NCI-H146 (cell line): ENCODE data around the gene AP5Z1.
"Not testable (repeated sequence)": the region's sequence is repeated elsewhere in the genome, so short reads cannot be mapped to it uniquely, and the experiment has no call there.

Experiments
- DNase-seq: peaks from one replicate; lab custom pipeline; 2025; lab: John Stamatoyannopoulos, UW

Gene AP5Z1

DNA sequence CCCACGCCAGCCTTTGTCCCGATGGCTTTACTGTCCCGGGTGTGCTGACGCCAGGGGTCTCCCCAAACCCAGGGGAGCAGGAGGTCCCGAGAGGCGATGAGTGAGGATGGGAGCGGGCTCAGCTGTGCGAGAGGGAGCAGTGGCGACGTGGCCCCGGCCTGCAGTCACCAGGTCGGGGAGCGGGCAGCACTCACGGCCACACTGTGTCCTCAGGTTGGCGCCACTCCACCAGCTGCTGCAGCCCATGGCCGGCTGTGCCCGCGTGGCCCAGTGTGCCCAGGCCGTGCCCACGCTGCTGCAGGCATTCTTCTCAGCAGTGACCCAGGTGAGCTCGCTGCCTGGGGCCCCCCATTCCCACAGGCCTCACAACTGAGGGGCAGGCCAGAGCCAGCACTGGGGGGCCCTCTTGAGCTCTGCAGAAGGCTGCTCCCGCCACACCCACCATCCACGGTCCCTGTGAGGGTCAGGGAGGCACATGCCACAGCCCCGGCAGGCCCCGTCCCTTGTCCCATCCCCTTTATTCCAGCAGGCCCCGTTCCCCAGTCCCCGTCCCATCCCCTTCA, 13.3 kb downstream of the AP5Z1 start:
- DNase-seq = no peak

DNA sequence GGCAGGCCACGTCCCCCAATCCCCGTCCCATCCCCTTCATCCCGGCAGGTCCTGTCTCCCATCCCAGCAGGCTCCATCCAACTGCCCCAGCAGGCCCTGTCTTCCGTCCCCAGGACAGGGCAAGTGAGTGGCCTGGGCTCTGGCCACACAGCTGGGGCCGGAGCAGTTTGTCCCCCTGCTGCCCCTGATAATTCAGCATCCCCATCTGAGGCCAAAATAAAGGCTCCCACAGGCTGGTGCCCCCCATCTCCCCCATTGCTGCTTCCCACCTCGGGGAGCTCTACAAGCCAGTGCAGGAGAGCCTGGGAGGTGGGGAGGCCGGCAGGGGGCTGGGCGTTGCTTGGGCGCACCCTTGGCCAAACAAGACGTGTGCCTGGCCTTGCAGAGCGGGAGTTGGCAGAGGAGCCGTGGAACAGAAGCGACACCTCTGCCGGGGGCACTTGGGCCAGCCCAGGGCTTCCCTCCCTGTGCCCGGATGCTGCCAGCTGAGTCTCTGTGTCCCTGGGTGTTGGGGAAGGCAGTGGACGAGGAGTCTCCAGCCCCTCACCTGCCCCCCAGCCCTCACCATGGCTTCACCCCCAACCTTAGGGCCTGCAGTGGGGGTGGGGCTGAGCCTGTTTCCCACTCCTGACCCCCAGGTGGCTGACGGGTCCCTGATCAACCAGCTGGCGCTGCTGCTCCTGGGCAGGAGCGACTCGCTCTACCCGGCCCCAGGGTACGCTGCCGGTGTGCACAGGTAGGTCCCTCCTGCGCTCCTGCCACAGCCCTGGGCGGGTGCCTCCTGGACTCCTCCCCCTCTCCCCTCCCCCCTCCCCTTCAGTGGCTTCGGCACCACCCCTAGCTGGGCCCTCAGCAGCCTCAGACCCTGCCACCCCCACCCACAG, 14.0 kb downstream of the AP5Z1 start:
- no peak for DNase-seq

DNA sequence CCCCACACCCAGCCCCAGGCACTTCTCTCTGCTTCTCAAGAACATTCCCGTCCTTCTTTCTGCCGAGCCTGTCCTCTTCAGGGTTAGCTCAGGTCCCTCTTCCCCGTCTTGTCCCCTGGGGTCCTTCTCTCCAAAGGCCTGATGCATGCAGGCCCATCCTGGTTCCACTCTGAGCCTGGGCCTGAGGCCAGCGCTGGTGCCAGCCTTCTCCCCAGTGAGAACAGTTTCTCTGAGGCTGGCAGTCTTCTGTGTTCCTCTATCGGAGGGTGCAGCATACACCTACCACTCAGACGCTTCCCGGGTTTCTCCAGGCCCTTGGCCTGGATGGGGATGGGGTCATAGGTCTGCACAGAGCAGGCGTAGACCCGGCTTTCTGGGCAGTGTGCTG, 14.6 kb downstream of the AP5Z1 start:
- DNase-seq = no peak

DNA sequence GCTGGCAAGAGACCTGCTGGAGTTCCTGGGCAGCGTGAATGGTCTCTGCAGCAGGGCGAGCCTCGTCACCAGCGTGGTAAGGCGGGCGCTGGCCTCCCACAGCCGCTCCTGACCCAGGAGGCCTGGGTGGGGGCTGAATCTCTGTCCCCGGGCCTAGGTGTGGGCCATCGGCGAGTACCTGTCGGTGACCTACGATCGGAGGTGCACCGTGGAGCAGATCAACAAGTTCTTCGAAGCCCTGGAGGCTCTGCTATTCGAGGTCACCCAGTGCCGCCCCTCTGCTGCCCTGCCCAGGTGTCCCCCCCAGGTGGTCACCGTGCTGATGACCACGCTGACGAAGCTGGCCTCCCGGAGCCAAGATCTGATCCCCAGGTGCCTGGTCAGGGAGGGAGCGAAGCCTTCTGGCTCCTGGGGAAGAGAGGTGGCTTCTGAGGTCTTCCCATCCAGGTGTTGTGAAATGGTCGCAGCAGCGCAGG, 15.1 kb downstream of the AP5Z1 start:
- no peak for DNase-seq

DNA sequence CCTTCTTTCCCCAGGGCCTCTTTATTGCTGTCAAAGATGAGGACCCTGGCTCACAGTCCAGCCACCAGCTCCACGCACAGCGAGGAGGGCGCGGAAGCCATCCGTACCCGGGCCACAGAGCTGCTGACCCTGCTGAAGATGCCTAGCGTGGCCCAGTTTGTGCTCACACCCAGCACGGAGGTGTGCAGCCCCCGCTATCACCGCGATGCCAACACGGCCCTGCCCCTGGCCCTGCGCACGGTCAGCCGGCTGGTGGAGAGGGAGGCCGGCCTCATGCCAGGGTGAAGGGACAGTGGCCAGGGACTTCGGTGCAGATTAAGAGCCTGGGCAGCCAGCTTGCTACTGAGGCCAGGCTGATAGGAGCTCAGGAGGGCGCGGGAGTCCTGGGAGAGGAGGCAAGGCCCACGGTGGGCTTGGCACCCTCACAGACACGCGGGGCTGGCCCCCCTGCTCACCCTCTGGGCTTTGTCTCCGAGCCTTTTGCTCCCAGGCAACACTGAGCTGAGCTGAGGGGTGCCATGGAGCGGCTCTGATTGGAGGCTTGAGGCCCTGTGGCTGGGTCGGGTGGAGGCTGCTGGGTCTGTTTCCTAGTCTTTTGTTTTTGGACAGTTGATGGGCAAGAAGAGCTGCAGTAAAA, 15.8 kb downstream of the AP5Z1 start:
- DNase-seq = no peak

DNA sequence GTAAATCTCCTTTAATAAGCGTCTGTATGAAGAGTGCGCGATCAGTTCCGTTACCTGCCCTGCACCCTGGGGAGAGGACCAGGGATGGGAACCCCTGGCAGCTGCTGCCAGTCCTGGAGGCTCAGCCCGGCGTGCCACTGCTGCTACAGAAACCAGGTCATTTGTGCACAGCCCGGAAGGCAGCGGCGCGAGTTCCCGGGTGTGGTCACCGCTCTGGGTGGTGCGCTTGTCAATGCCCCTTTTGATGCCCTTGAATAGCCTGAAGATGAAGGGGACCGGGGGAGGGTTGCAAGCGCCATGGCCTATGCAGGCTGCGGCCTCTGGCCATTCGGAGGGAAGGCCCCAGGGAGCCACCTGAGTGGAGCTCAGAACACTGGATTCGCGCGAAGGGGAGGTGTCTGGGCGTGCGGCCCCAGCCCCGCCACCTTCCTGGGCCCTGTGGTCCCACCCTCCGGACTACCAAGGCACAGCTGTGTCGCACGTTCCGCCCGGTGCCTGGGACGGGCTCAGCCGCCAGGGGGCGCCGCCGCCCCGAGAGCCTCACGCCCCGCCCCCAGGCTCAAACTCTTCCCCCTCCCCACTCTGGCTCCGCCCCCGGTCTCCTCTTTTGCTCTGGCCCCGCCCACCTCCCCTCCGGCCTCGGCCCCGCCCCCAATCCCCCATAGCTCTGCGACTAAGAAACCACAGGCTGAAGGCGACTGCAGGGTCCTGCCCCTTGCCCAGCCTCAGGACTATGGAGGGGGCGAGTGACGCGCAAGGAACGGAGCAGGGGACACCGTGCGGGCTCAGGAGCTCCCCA, 16.5 kb downstream of the AP5Z1 start:
- DNase-seq = peak; percentile 66

DNA sequence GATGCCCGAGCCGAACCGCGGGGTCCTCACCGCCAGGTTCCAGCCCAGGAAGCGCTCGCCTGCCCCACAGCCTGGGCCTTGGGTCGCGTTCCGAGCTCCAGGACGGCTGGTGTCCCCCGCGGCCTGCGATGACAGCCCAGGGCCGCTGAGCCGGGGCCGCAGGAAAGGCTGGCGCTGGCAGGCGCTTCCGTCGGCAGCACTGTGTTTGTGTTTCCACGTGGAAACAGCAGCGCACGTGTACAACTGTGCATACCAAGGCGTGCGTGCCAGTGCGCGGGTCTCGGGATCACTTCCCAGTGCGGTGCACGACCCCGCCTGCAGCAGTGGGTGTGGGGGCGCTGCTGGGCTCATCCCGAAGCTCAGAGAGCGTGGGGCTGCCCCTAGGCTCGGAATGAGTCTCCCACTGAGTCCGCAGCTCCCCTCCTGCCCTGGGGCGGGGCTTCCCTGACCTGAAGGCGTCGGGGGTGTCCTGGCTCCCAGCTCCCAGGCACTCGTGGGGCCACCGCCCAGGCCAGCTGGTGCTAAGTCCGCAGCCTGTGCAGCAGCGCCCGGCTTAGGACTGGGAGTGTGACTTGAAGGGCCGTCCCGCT, 17.2 kb downstream of the AP5Z1 start:
- peak; percentile 56 for DNase-seq

DNA sequence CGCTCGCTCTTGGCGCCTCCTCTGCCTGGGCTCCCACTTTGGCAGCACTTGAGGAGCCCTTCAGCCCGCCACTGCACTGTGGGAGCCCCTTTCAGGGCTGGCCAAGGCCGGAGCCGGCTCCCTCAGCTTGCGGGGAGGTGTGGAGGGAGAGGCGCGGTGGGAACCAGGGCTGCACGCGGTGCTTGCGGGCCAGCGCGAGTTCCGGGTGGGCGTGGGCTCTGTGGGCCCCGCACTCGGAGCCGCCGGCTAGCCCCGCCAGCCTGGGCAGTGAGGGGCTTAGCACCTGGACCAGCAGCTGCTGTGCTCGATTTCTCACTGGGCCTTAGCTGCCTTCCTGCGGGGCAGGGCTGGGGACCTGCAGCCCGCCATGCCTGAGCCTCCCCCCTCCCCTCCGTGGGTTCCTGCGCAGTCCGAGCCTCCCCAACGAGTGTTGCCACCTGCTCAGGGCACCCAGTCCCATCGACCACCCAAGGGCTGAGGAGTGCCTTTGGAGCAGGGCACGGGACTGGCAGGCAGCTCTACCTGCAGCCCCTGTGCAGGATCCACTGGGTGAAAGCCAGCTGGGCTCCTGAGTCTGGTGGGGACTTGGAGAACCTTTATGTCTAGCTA, 18.1 kb downstream of the AP5Z1 start:
- not testable (repeated sequence) for DNase-seq

DNA sequence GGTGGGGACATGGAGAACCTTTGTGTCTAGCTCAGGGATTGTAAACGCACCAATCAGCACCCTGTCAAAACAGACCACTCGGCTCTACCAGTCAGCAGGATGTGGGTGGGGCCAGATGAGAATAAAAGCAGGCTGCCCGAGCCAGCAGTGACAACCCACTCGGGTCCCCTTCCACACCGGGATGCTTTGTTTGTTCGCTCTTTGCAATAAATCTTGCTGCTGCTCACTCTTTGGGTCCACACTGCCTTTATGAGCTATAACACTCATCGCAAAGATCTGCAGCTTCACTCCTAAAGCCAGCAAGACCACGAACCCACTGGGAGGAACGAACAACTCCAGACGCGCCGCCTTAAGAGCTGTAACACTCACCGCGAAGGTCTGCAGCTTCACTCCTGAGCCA, 18.7 kb downstream of the AP5Z1 start:
- not testable (repeated sequence) for DNase-seq

DNA sequence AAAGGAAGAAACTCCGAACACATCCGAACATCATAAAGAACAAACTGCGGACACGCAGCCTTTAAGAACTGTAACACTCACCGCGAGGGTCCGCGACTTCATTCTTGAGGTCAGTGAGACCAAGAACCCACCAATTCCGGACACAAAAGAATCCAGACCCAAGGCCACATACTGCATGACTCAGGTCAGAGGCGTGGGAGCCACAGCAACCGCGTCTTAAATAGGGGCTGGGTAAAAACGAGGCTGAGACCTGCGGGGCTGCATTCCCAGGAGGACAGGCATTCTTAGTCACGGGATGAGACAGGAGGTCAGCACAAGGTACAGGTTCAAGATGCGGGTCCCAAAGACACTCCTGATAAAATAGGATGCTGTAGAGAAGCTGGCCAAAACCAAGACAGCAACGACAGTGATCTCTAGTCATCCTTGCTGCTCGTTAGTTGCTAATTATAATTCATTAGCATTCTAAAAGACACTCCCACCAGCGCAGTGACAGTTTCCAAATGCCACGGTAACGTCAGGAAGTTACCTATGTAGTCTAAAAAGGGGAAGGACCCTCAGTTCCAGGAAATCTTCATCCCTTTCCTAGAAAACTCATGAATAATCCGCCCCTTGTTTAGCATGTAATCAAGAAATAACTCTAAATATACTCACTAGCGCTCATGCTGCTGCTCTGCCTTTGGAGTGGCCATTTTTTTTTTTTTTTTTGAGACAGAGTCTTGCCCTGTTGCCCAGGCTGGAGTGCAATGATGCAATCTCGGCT, 19.3 kb downstream of the AP5Z1 start:
- DNase-seq = no peak

DNA sequence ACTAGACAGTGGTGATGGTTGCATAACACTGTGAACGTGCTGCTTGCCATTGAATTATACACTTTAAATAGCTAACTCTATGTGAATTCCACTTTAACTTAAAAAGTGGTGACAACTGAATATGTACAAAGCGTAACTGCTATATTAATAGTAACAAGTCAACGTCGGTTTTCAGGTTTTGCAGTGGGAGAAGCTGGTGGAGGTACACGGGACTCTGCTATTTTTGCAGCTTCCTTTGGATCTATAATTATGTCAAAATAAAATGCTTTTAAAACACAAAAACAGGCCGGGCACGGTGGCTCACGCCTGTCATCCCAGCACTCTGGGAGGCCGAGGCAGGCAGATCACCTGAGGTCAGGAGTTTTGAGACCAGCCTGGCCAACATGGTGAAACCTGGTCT, 21.0 kb downstream of the AP5Z1 start:
- DNase-seq = no peak

DNA sequence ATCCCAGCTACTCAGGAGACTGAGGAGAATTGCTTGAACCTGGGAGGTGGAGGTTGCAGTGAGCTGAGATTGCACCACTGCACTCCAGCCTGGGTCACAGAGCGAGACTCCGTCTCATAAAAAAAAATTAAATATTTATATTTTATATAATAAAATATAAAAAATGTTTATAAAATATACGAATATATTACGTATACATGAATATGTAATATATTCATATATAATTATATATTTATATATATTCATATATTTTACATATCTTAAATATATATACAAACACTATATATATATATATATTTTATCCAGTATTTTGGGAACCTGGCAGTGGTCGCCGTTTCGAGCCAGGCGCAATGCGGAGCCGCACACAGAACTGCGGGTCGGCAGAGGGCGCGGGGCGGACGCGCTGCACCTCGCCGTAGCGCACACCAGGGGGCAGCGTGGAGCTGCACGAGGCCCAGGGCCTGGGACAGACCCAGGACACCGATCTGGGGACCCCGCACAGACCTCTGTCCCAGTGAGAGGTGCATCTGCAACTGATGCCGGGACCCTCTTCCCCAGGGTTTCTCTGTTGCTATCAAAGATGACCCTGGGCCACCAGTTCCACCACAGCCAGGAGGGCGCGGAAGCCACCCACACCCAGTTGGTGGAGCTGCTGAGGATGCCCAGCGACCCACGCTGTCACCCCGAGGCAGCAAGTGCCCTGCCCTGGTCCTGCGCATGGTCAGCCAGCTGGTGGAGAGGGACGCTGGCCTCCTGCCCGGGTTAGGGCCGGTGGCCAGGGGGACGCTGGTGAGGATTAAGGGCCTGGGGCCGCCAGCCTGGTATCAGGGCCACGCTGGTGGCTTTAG, 22.7 kb downstream of the AP5Z1 start:
- DNase-seq = no peak

DNA sequence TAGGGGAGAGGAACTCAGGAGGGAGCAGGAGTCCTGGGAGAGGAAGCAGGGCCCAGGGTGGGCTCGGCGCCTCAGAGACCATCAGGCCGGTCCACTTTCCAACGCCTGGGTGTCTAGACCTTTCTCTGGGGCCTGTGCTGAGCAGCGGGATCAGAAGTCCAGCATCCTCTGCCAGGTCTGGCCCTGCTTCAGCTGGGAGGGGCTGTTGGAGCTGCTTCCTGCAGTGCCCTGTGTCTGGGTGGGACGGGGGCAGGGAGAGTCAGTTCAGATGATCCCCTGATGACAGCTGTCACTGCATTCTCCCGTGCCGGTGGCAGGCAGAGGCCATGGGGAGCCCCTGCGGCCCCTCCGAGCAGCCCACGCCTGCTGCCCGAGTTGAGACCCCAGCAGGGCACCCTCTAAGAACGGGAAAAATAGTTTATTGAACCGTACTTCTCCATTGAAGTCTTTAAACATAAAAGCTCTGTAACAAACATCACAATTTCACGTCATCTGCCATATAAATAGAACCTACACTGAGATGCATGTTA, 23.3 kb downstream of the AP5Z1 start:
- no peak for DNase-seq

DNA sequence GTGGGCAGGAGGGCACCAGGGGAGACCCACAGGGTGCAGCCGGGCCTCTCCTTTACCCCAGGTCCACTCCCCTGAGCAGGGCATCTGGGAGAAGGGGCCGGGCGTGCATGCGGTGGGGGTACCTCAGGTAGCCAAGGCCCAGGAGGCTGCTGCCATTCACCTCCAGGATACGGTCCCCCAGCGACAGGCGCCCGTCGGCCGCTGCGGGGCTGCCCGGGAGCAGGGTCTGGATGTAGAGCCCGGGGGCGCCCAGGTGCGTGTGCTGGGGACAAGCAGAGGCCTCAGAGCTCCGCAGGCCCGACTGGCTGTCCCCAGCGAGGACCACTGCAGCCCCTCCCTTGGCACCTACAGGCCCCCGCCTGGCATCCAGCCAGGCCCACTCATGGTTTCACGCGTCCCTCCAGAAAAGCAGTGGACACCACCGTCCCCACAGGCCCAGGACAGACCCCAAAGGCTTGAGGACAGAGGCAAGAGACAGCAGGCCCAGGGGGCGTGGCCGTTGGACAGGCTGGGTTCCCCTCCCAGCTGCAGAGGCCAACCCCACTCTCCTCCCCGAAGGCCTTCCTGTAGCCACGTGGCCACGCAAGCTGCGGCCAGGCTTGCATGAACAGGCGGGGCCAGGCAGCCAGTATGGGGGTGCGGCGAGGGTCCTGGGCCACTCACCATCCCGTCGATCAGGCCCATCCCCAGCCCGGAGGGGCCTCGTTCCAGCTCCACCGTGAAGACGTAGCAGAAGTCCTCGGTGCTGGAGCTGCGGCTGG, 24.3 kb downstream of the AP5Z1 start:
- no peak for DNase-seq

DNA sequence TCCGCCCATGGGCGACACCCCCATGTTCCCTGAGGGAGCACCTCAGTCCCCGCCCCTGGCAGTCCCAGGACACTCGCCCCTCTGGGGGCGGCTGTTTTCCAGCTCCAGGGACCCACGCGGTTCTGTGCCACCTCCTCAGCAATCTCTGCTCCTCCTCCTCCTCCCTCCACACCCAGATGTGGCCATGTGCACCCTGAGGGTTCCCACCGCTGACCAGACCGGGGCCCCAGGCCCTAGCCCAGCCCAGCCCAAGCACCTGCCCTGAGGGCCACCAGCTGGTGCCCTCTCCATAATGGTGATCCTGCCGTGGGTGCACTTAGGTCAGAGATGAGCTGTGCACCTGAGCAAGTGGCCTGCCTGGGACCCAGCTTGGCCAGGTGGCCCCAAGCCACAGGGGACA, 25.1 kb downstream of the AP5Z1 start:
- no peak for DNase-seq

DNA sequence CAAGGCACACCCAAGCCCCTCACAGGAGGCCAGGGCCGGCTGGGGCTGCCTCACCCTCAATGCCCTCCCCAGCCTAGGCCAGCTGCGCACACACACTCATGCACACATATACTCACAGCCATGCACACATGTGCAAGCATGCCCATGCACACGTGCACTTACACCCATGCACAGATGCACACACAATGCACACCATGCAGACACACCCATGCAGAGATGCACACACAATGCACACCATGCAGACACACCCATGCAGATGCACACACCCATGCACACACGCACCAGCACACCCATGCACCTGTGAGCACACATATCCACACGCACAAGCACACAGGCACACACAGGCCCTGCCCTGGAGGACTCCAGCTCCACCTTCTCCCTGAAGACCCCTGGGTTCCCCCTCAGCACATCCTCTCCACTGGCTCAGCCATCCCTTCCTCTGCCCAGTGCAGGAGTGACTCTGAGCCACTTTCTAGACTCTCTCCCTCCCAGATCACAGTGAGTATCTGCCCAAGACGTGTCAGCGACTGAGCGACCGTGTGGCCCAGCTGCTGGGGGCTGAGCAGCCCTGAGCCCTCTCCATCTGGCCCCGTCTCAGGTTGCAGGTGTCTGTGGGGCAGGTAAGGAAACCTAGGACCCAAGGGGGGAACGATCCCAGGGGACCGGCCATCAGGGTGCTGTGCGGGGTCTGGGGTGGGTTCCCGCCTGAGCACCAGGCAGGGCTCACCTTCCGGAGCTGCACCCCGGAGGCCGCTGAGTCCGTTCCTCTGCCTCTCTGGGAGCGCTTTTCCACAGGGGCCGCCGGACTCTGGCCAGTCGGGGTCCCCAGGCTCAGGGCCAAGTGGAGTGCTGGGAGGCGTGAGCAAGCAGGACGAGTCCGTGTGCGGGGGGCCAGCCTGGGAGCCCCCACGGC, 25.8 kb downstream of the AP5Z1 start:
- no peak for DNase-seq

DNA sequence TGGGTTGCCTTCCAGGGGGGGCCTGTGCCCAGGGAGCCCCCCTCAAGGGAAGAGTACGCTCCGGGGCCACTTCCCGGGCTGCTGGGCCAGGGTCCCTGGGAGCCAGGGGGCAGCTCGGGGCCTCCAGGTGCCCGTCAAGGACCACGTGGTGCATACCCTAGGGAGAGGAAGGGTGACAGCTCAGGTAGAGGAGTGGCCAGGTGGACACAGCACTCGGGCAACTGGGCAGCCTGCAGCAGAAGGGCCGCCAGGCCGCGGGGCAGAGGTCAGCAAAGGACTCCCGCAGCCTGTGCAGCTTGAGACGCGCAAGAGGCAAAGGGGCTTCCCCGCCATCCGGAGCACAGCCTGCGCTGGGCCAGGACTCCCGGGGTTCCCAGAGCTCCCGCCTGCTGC, 26.4 kb downstream of the AP5Z1 start:
- no peak for DNase-seq

DNA sequence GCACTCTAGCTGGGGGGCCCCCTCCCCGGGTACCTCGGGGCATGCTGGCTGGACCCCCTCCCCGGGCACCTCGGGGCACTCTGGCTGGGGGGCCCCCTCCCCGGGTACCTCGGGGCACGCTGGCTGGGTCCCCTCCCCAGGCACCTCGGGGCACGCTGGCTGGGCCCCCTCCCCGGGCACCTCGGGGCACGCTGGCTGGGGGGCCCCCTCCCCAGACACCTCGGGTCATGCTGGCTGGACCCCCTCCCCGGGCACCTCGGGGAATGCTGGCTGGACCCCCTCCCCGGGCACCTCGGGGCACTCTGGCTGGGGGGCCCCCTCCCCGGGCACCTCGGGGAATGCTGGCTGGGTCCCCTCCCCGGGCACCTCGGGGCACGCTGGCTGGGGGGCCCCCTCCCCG, 27.2 kb downstream of the AP5Z1 start:
- not testable (repeated sequence) for DNase-seq
